ENCODE data around the gene PDGFB.

Gene PDGFB

DNA sequence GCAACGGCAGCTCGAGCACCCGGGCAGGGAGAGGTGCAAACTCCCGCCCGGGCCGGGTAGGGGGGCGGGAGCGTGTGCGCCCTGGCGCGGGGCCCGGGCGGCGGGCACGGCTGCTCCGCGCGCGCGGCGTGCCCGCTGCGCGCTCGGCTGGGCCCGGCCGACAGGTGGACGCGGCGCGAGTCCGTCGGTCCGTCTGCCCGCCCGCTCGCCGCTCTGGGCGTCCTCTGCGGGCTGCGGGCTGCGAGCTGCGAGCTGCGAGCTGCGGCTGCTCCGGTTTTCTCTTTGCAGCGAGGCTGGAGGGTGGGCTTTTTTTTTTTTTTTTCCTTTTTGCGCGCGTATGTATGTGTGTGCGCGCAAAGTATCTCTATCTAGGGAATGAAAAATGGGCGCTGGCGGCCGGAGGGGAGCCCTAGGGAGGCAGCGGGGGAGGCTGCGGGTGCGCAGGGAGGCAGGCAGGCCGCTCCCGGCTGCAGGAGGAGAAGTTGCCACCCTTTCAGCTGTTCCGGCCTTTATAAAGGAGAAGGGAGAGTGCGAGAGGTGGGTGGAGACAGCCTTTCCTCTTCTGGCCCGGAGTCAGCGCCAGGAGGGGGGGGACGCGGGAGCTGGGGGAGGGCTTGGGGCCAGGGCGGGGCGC, at the start of gene PDGFB:
PDGFB (minus strand) TSS at position 487 of the 634 bp plus-strand sequence. CDS start 1,019 bp downstream, outside the sequence.
- peaks cover 20% of the 10 kb centered on the region for H3K4me1 ChIP-seq (ENCODE audit: control insufficient read depth, insufficient read depth, low read length)
- H3K27me3 ChIP-seq (ENCODE audit: control insufficient read depth, insufficient read depth, low read length), result peaks cover 88% of the 10 kb centered on the region
- no peaks in the 10 kb centered on the region for H3K36me3 ChIP-seq (ENCODE audit: control insufficient read depth, insufficient read depth, low read length)
- H3K9me3 ChIP-seq (ENCODE audit: control insufficient read depth, insufficient read depth, low read length), result no peaks in the 10 kb centered on the region
- H3K27ac ChIP-seq (ENCODE audit: low read depth, low read length), result no peak within 1 kb of the TSS
- H3K4me3 ChIP-seq (ENCODE audit: low read depth, low read length), result peak within 1 kb of the TSS; percentile 63
- H3K9ac ChIP-seq (ENCODE audit: low read depth, low read length), result no peak within 1 kb of the TSS

DNA sequence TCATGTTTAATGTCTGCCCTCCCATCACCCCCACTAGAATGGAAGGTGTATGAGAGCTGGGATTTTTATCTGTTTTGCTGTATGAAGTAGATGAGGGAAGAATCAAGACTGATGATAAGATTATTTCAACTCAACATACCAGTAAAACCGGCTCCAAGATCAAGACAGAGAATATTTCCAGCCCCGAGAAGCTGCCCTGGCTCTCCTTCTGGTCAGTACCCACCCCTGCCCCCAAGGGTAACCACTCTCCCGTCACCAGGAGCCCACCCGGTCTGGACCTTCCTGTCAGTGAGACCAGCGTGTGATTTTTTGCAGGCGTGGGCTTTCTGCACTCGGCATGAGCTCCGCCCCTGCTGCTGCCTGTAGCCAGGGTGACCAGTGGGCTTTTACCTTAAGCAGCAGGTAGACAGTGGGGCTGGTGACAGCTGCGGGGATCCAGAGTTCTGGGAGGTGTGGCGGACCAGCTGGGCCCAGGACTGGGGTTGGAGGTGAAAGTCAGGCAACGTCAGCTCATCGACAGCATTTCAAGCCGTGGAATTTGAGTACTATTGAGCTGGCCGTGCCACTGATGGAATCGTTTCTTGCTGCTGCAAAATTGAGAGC, 49.1 kb upstream of the PDGFB start:
- H3K27ac ChIP-seq (ENCODE audit: low read depth, low read length), result no peak overlapping the region
- no peak overlapping the region for H3K9ac ChIP-seq (ENCODE audit: low read depth, low read length)
- H3K27me3 ChIP-seq (ENCODE audit: control insufficient read depth, insufficient read depth, low read length), result no peaks in the 10 kb centered on the region
- no peaks in the 10 kb centered on the region for H3K9me3 ChIP-seq (ENCODE audit: control insufficient read depth, insufficient read depth, low read length)
- H3K4me1 ChIP-seq (ENCODE audit: control insufficient read depth, insufficient read depth, low read length), result peaks cover 17% of the 10 kb centered on the region
- H3K4me3 ChIP-seq (ENCODE audit: low read depth, low read length), result no peak overlapping the region
- H3K36me3 ChIP-seq (ENCODE audit: control insufficient read depth, insufficient read depth, low read length), result no peaks in the 10 kb centered on the region

DNA sequence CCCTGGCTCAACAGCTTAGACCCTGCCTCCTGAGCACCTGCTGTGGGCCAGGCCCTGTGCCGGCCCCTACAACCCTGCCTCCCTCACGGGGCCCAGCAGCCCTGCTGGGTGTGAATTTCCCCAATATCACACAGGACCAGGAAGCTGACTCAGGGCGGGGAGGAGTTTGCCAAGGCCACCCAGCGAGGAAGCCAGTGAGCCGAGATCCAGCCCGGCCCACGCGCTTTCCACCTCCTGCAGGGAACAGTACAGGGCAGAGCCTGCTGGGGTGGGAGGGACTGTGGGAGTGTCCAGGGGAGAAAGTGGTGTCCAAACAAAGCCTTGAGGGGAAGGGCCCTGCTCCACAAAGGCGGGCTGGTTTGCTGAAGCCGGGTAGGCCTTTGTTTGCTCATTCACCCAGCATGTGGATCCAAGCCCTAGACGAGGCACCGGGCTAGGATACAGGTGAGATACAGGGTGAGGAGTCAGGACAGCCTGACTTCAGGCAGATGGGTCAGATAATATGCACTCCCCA, 47.8 kb upstream of the PDGFB start:
- H3K9me3 ChIP-seq (ENCODE audit: control insufficient read depth, insufficient read depth, low read length), result no peaks in the 10 kb centered on the region
- 0 out of 2 replicates have a peak overlapping the region, but pooled peaks have one; percentile 32 for H3K9ac ChIP-seq (ENCODE audit: low read depth, low read length)
- no peaks in the 10 kb centered on the region for H3K27me3 ChIP-seq (ENCODE audit: control insufficient read depth, insufficient read depth, low read length)
- peaks cover 10% of the 10 kb centered on the region for H3K4me1 ChIP-seq (ENCODE audit: control insufficient read depth, insufficient read depth, low read length)
- H3K27ac ChIP-seq (ENCODE audit: low read depth, low read length), result peak overlapping the region; percentile 68
- H3K4me3 ChIP-seq (ENCODE audit: low read depth, low read length), result no peak overlapping the region
- no peaks in the 10 kb centered on the region for H3K36me3 ChIP-seq (ENCODE audit: control insufficient read depth, insufficient read depth, low read length)

- Histone ChIP-seq H3K4me3 (ENCODE audit: low read depth, low read length) (no peak overlapping the region), H3K9me3 (ENCODE audit: control insufficient read depth, insufficient read depth, low read length) (no peaks in the 10 kb centered on the region), H3K9ac (ENCODE audit: low read depth, low read length) (no peak overlapping the region), H3K36me3 (ENCODE audit: control insufficient read depth, insufficient read depth, low read length) (no peaks in the 10 kb centered on the region), H3K27ac (ENCODE audit: low read depth, low read length) (peak overlapping the region; percentile 68), H3K4me1 (ENCODE audit: control insufficient read depth, insufficient read depth, low read length) (peaks cover 4% of the 10 kb centered on the region), H3K27me3 (ENCODE audit: control insufficient read depth, insufficient read depth, low read length) (no peaks in the 10 kb centered on the region)
These were observed 47.3 kb upstream of the PDGFB start for GRCh38 chr22:39292031-39292462.

- H3K27ac ChIP-seq (ENCODE audit: low read depth, low read length), result peak overlapping the region; percentile 45
- no peaks in the 10 kb centered on the region for H3K36me3 ChIP-seq (ENCODE audit: control insufficient read depth, insufficient read depth, low read length)
- H3K9me3 ChIP-seq (ENCODE audit: control insufficient read depth, insufficient read depth, low read length), result no peaks in the 10 kb centered on the region
- no peak overlapping the region for H3K9ac ChIP-seq (ENCODE audit: low read depth, low read length)
- no peak overlapping the region for H3K4me3 ChIP-seq (ENCODE audit: low read depth, low read length)
- peaks cover 4% of the 10 kb centered on the region for H3K4me1 ChIP-seq (ENCODE audit: control insufficient read depth, insufficient read depth, low read length)
- no peaks in the 10 kb centered on the region for H3K27me3 ChIP-seq (ENCODE audit: control insufficient read depth, insufficient read depth, low read length)
These were observed 46.7 kb upstream of the PDGFB start for GRCh38 chr22:39291523-39291922.

GRCh38 chr22:39290724-39291161, 46.0 kb upstream of the PDGFB start:
- Histone ChIP-seq H3K9ac (ENCODE audit: low read depth, low read length) (no peak overlapping the region), H3K4me1 (ENCODE audit: control insufficient read depth, insufficient read depth, low read length) (peaks cover 4% of the 10 kb centered on the region), H3K27me3 (ENCODE audit: control insufficient read depth, insufficient read depth, low read length) (no peaks in the 10 kb centered on the region), H3K4me3 (ENCODE audit: low read depth, low read length) (no peak overlapping the region), H3K9me3 (ENCODE audit: control insufficient read depth, insufficient read depth, low read length) (no peaks in the 10 kb centered on the region), H3K36me3 (ENCODE audit: control insufficient read depth, insufficient read depth, low read length) (no peaks in the 10 kb centered on the region), H3K27ac (ENCODE audit: low read depth, low read length) (peak overlapping the region; percentile 45)

DNA sequence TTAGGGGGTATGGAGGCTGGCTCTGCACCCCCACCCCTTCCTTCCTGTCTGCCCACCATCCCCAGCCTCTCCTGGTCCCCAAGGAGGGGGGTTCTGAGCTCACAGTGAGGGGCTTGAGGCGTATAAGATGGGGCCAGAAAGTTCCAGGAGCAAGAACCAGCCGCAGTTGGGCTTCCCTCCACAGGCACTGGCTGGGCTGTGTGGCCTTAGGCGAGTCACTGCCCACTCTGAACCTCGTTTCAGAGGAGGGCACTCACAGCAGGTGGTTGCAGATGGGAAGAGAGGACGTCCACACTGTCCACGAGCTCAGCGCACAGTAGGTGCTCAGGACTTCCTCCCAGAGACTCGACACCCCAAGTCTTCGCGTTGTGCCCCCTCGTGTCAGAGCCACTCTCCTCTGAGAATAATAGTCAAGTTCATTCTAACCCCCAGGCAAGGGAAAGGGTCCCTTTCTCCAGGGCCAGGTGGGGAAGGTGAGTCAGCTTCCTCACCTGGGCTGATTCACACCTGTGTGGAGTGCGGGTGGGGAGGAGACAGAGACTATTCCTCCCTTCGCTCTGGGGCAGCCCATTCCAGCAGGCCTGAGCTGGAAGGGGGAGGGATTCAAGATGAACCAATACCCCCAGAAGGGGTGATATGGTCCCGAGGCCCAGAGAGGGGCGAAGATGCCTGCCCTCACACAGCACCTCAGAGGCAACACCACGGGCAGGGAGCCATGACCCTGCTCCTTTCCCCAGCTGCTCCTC, 45.4 kb upstream of the PDGFB start:
- peaks cover 4% of the 10 kb centered on the region for H3K4me1 ChIP-seq (ENCODE audit: control insufficient read depth, insufficient read depth, low read length)
- H3K27me3 ChIP-seq (ENCODE audit: control insufficient read depth, insufficient read depth, low read length), result no peaks in the 10 kb centered on the region
- no peak overlapping the region for H3K4me3 ChIP-seq (ENCODE audit: low read depth, low read length)
- H3K36me3 ChIP-seq (ENCODE audit: control insufficient read depth, insufficient read depth, low read length), result no peaks in the 10 kb centered on the region
- H3K9me3 ChIP-seq (ENCODE audit: control insufficient read depth, insufficient read depth, low read length), result no peaks in the 10 kb centered on the region
- H3K9ac ChIP-seq (ENCODE audit: low read depth, low read length), result no peak overlapping the region
- no peak overlapping the region for H3K27ac ChIP-seq (ENCODE audit: low read depth, low read length)

- Histone ChIP-seq H3K4me3 (ENCODE audit: low read depth, low read length) (no peak overlapping the region), H3K27ac (ENCODE audit: low read depth, low read length) (no peak overlapping the region), H3K4me1 (ENCODE audit: control insufficient read depth, insufficient read depth, low read length) (peaks cover 4% of the 10 kb centered on the region), H3K9ac (ENCODE audit: low read depth, low read length) (no peak overlapping the region), H3K36me3 (ENCODE audit: control insufficient read depth, insufficient read depth, low read length) (no peaks in the 10 kb centered on the region), H3K27me3 (ENCODE audit: control insufficient read depth, insufficient read depth, low read length) (no peaks in the 10 kb centered on the region), H3K9me3 (ENCODE audit: control insufficient read depth, insufficient read depth, low read length) (no peaks in the 10 kb centered on the region)
These were observed 44.8 kb upstream of the PDGFB start for GRCh38 chr22:39289533-39289932.

GRCh38 chr22:39288135-39288898, 43.5 kb upstream of the PDGFB start:
- H3K4me3 ChIP-seq (ENCODE audit: low read depth, low read length), result no peak overlapping the region
- H3K36me3 ChIP-seq (ENCODE audit: control insufficient read depth, insufficient read depth, low read length), result no peaks in the 10 kb centered on the region
- no peaks in the 10 kb centered on the region for H3K27me3 ChIP-seq (ENCODE audit: control insufficient read depth, insufficient read depth, low read length)
- H3K27ac ChIP-seq (ENCODE audit: low read depth, low read length), result no peak overlapping the region
- no peaks in the 10 kb centered on the region for H3K9me3 ChIP-seq (ENCODE audit: control insufficient read depth, insufficient read depth, low read length)
- no peak overlapping the region for H3K9ac ChIP-seq (ENCODE audit: low read depth, low read length)
- peaks cover 4% of the 10 kb centered on the region for H3K4me1 ChIP-seq (ENCODE audit: control insufficient read depth, insufficient read depth, low read length)

DNA sequence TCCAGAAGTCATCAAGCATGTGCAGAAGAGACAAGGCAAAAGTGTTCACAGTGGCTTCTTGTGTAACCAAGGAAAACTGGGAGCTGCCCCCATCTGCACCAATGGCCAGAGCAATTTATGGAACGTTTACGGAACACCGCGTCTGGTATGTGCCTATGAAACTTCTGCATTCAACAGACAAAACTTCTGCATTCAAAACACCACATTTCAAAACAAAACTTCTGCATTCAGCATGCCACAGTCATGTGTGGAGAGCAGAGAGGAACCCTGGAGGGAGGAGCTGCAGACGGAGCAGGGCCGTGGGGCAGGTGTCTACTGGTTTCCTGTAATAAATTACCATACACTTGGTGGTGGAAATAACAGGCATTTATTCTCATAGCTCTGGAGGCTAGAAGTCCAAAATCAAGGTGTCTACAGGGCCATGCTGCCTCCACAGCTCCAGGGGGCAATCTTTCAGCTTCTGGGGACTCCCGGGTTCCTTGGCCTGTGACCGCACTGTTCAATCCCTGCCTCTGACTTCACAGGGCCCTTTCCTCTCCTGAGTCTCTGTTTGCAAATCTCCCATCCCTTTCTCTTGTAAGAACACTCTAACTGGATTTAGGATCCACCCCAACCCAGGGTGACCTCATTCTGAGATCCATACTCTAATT, 42.4 kb upstream of the PDGFB start:
- no peak overlapping the region for H3K9ac ChIP-seq (ENCODE audit: low read depth, low read length)
- H3K36me3 ChIP-seq (ENCODE audit: control insufficient read depth, insufficient read depth, low read length), result no peaks in the 10 kb centered on the region
- no peaks in the 10 kb centered on the region for H3K9me3 ChIP-seq (ENCODE audit: control insufficient read depth, insufficient read depth, low read length)
- H3K27ac ChIP-seq (ENCODE audit: low read depth, low read length), result no peak overlapping the region
- H3K4me3 ChIP-seq (ENCODE audit: low read depth, low read length), result no peak overlapping the region
- no peaks in the 10 kb centered on the region for H3K27me3 ChIP-seq (ENCODE audit: control insufficient read depth, insufficient read depth, low read length)
- peaks cover under 1% of the 10 kb centered on the region; the same call in 1 of the 2 replicates for H3K4me1 ChIP-seq (ENCODE audit: control insufficient read depth, insufficient read depth, low read length)

Data from HUES48 (cell line).